A549 (cell line): ENCODE measurements around the gene IGSF1. TPM values are rescaled to one million over a fixed set of nuclear protein-coding genes. Genes with fewer than 3 reads are reported as not detected.

Source experiments
- ATAC-seq, 2 experiments: fragments of 200-7000 bp in 1 of 2; fragments of >200 bp in 1 of 2; cut with Nextera tagmentation in 1 of 2; cut with Tn5 transposase in 1 of 2; 3 replicates each; pipeline versions ENCODE4 v1.8.0 to v1.9.1; 2018 to 2020; ENCODE audit warnings: mild to moderate bottlenecking in 1 of 2, moderate library complexity in 1 of 2
- CTCF ChIA-PET: fragments of 300-600 bp; sonication (Branson Sonifier 250); formaldehyde crosslinking; extraction: SDS; loops from one replicate; lab custom pipeline; 2021; ENCODE audit warnings: antibody characterized with exemption, inconsistent platforms; lab: Yijun Ruan, JAX
- POLR2A ChIA-PET: fragments of 350-600 bp; formaldehyde crosslinking; extraction: SDS; loops from one replicate; lab custom pipeline; 2021; ENCODE audit warnings: antibody characterized with exemption, inconsistent platforms; lab: Yijun Ruan, JAX
- DNase-seq, 2 experiments: peaks; one replicate each; pipeline versions ENCODE4 v3.0.0 to v3.0.0-alpha.2; 2011 to 2016; ENCODE audit warnings: low read depth in 1 of 2, low spot score in 1 of 2
- FAIRE-seq: peaks from 2 replicates; lab custom pipeline; 2011; peaks lifted over from hg19 to GRCh38; lab: Jason Lieb, UNC
- H3K27ac ChIP-seq, 2 experiments: fragments of >200 bp; sonication (Bioruptor Twin); formaldehyde crosslinking; 3 replicates each; pipeline ENCODE4 v1.5.1; 2016 to 2017
- H3K4me1 ChIP-seq: fragments of >200 bp; sonication (Bioruptor Twin); formaldehyde crosslinking; 3 replicates; pipeline ENCODE4 v1.6.1; 2016
- H3K4me2 ChIP-seq: fragments of >200 bp; sonication (Bioruptor Twin); formaldehyde crosslinking; 3 replicates; pipeline ENCODE4 v1.6.1; 2016
- H3K4me3 ChIP-seq: fragments of >200 bp; sonication (Bioruptor Twin); formaldehyde crosslinking; 3 replicates; pipeline ENCODE4 v1.5.1; 2016
- H3K9me3 ChIP-seq: fragments of >200 bp; sonication (Bioruptor Twin); formaldehyde crosslinking; 3 replicates; pipeline ENCODE4 v1.6.1; 2016
- CBX2 ChIP-seq: fragments of 200-600 bp; sonication (generic); IDR thresholded peaks from 2 replicates; pipeline ENCODE4 v1.6.1; 2016; ENCODE audit warnings: low read depth, mild to moderate bottlenecking, borderline replicate concordance
- CBX8 ChIP-seq: fragments of 200-600 bp; sonication (generic); IDR thresholded peaks from 2 replicates; pipeline ENCODE4 v1.6.1; 2016
- CEBPB ChIP-seq, 2 experiments: fragments of >200 bp in 1 of 2; sonication (Bioruptor Twin) in 1 of 2; formaldehyde crosslinking in 1 of 2; IDR thresholded peaks; 2 replicates each; pipeline ENCODE4 v1.6.1; 2012 to 2016
- CHD2 ChIP-seq: fragments of 150-350 bp; IDR thresholded peaks from 2 replicates; pipeline ENCODE4 v1.6.1; 2014; ENCODE audit warnings: low read length; ENCODE audit not compliant: partially characterized antibody
- CTCF ChIP-seq: fragments of >200 bp; sonication (Bioruptor Twin); formaldehyde crosslinking; IDR thresholded peaks from 3 replicates; pipeline ENCODE4 v1.5.1; 2016
- EHF ChIP-seq: fragments of 250-450 bp; sonication (Bioruptor Pico); IDR thresholded peaks from 2 replicates; pipeline ENCODE4 v1.5.0; 2020; ENCODE audit warnings: mild to moderate bottlenecking
- EHMT2 ChIP-seq: fragments of 200-600 bp; sonication (generic); IDR thresholded peaks from 2 replicates; pipeline ENCODE4 v1.6.1; 2016; ENCODE audit warnings: antibody characterized with exemption, low read depth, mild to moderate bottlenecking, moderate library complexity
- ELK1 ChIP-seq: fragments of 150-350 bp; IDR thresholded peaks from 2 replicates; pipeline ENCODE4 v1.6.1; 2014; ENCODE audit warnings: low read depth, mild to moderate bottlenecking, low read length
- EP300 ChIP-seq, 2 experiments: fragments of >200 bp; sonication (Bioruptor Twin); formaldehyde crosslinking; IDR thresholded peaks; 2 replicates in 1 of 2; 3 replicates in 1 of 2; pipeline ENCODE4 v1.6.1; 2016 to 2017
- ESRRA ChIP-seq: fragments of 150-350 bp; IDR thresholded peaks from 2 replicates; pipeline ENCODE4 v1.6.1; 2014; ENCODE audit warnings: mild to moderate bottlenecking, low read length, borderline replicate concordance
- FOSL2 ChIP-seq, 2 experiments: fragments of 450-650 bp in 1 of 2; fragments of >200 bp in 1 of 2; sonication (Bioruptor Twin) in 1 of 2; formaldehyde crosslinking; IDR thresholded peaks; 2 replicates each; pipeline versions ENCODE4 v1.5.0 to v1.6.1; 2016 to 2020; ENCODE audit warnings: mild to moderate bottlenecking in 1 of 2, moderate library complexity in 1 of 2
- GATA3 ChIP-seq: IDR thresholded peaks from 2 replicates; pipeline ENCODE4 v1.6.1; 2012; ENCODE audit warnings: borderline replicate concordance
- HDAC2 ChIP-seq: fragments of 200-600 bp; sonication (generic); IDR thresholded peaks from 2 replicates; pipeline ENCODE4 v1.6.1; 2016
- HES2 ChIP-seq: fragments of >200 bp; sonication (Bioruptor Twin); formaldehyde crosslinking; IDR thresholded peaks from 2 replicates; pipeline ENCODE4 v1.6.1; 2016
- HOXA7 ChIP-seq: fragments of 250-450 bp; sonication (Bioruptor Pico); IDR thresholded peaks from 2 replicates; pipeline ENCODE4 v1.5.0; 2020; ENCODE audit warnings: mild to moderate bottlenecking, moderate library complexity
- JUN ChIP-seq, 2 experiments: fragments of >200 bp; sonication (Bioruptor Twin); formaldehyde crosslinking; IDR thresholded peaks; 2 replicates in 1 of 2; 3 replicates in 1 of 2; pipeline ENCODE4 v1.6.1; 2016 to 2017
- KDM1A ChIP-seq: fragments of 200-600 bp; sonication (generic); IDR thresholded peaks from 2 replicates; pipeline ENCODE4 v1.6.1; 2016; ENCODE audit warnings: low read depth, mild to moderate bottlenecking
- MAFK ChIP-seq: fragments of 450-650 bp; IDR thresholded peaks from 2 replicates; pipeline ENCODE4 v1.6.1; 2014; ENCODE audit not compliant: partially characterized antibody
- MAX ChIP-seq: IDR thresholded peaks from 2 replicates; pipeline ENCODE4 v1.6.1; 2012
- NFE2L2 ChIP-seq: fragments of 150-350 bp; conservative IDR thresholded peaks from 2 replicates; pipeline ENCODE4 v1.6.1; 2014; ENCODE audit warnings: low read length
- NR3C1 ChIP-seq: fragments of >200 bp; sonication (Bioruptor Twin); formaldehyde crosslinking; IDR thresholded peaks from 3 replicates; pipeline ENCODE4 v1.6.1; 2017
- POLR2AphosphoS2 ChIP-seq: conservative IDR thresholded peaks from 2 replicates; pipeline ENCODE4 v1.6.1; 2012; ENCODE audit warnings: low read length, improper control_type of control experiment, inconsistent platforms
- RARB ChIP-seq: fragments of 250-450 bp; sonication (Bioruptor Pico); IDR thresholded peaks from 2 replicates; pipeline ENCODE4 v1.8.0; 2021; ENCODE audit warnings: mild to moderate bottlenecking, moderate library complexity
- RCOR1 ChIP-seq: fragments of 150-350 bp; IDR thresholded peaks from 2 replicates; pipeline ENCODE4 v1.6.1; 2014; ENCODE audit warnings: antibody characterized with exemption, low read length, low read depth
- REST ChIP-seq: fragments of 200-600 bp; sonication (generic); IDR thresholded peaks from 2 replicates; pipeline ENCODE4 v1.6.1; 2016; ENCODE audit warnings: antibody characterized with exemption, mild to moderate bottlenecking, moderate library complexity
- SMC3 ChIP-seq: fragments of >200 bp; sonication (Bioruptor Twin); formaldehyde crosslinking; IDR thresholded peaks from 3 replicates; pipeline ENCODE4 v1.6.1; 2018; ENCODE audit warnings: inconsistent platforms
- TP53 ChIP-seq: fragments of 250-450 bp; sonication (Bioruptor Pico); IDR thresholded peaks from 2 replicates; pipeline ENCODE4 v1.5.0; 2021; ENCODE audit warnings: mild to moderate bottlenecking, moderate library complexity
- ZFP36 ChIP-seq: fragments of 450-650 bp; IDR thresholded peaks from 2 replicates; pipeline ENCODE4 v1.6.1; 2014; ENCODE audit warnings: borderline replicate concordance; ENCODE audit not compliant: partially characterized antibody
- WGBS: methylation state at CpG from one replicate; pipeline ENCODE4 v1.1.6; 2017; ENCODE audit errors: missing lambda C conversion rate; 5-methylcytosine and 5-hydroxymethylcytosine counted together
- polyA plus RNA-seq, 4 experiments: library from polyadenylated mRNA; depleted of rRNA in 3 of 4; stranded (reverse); fragments of >200 nt; fragmentation: RNase III in 1 of 4; extraction: RNeasy Plus Mini Kit Qiagen cat#74134 plus additional on column Dnase treatment in 1 of 4; gene quantifications; 2 replicates in 3 of 4; 3 replicates in 1 of 4; pipeline ENCODE4 v1.2.3, GENCODE V29; 2011 to 2017

IGSF1 gene
- polyA plus RNA-seq, 2 of the 4 experiments (the other 2 are of a cell fraction), result 0.50 to 1.9 TPM

- DNase-seq (no peak), ATAC-seq (no peak), FAIRE-seq (peak; percentile 74)
- H3K27ac ChIP-seq, result no peak overlapping the region
- POLR2A ChIA-PET, result no interaction called here
- H3K9me3 ChIP-seq, result no peaks in the 10 kb centered on the region
- no peak overlapping the region for H3K4me2 ChIP-seq
- H3K4me3 ChIP-seq, result no peak overlapping the region
- CTCF ChIA-PET, result interaction anchor here (1.1 to 1.3 kb wide), 2 partner anchors 8 to 9 kb away, joined by 3 to 5 read pairs; no protein-coding TSS in a partner anchor
- no peak for TF ChIP-seq MAFK
- TF ChIP-seq CTCF, result no peak
- TF ChIP-seq CHD2, result no peak
- TF ChIP-seq CBX8, result no peak
- TF ChIP-seq ESRRA, result no peak
- TF ChIP-seq ZFP36, result no peak
- TF ChIP-seq RARB, result no peak
- no peak for TF ChIP-seq FOSL2 (IDR thresholded peaks at IDR 0.05)
- TF ChIP-seq FOSL2 (CRISPR knock-in tag; IDR thresholded peaks at IDR 0.05), result no peak
- TF ChIP-seq EHMT2, result no peak
- TF ChIP-seq EHF (CRISPR knock-in tag), result no peak
- no peak for TF ChIP-seq EP300 (IDR thresholded peaks at IDR 0.05)
- no peak for TF ChIP-seq ELK1
- no peak for TF ChIP-seq POLR2AphosphoS2
- TF ChIP-seq HOXA7 (CRISPR knock-in tag), result no peak
- TF ChIP-seq, all 56 proteins: peak for 0
- 33% methylated on average over 3 of the region's 3 CpGs for WGBS
- H3K4me1 ChIP-seq, result no peaks in the 10 kb centered on the region
Measured at GRCh38 chrX:131271826-131272225, 17.3 kb downstream of the IGSF1 start.

GRCh38 chrX:131271274-131271673, 17.8 kb downstream of the IGSF1 start:
- POLR2A ChIA-PET, result no interaction called here
- Histone ChIP-seq H3K27ac (no peak overlapping the region), H3K4me2 (no peak overlapping the region), H3K9me3 (no peaks in the 10 kb centered on the region), H3K4me1 (no peaks in the 10 kb centered on the region), H3K4me3 (no peak overlapping the region)
- FAIRE-seq, result peak; percentile 23
- DNase-seq, result no peak
- CTCF ChIA-PET, result interaction anchor here (1.3 kb wide), 1 partner anchor 8 kb away, joined by 3 read pairs; no protein-coding TSS in a partner anchor
- no peak for TF ChIP-seq TP53 (CRISPR knock-in tag)
- no peak for TF ChIP-seq CTCF
- no peak for TF ChIP-seq REST
- TF ChIP-seq NFE2L2, result no peak
- TF ChIP-seq JUN (IDR thresholded peaks at IDR 0.05), result no peak
- TF ChIP-seq NR3C1, result no peak
- TF ChIP-seq HDAC2, result no peak
- TF ChIP-seq MAX, result no peak
- no peak for TF ChIP-seq EHF (CRISPR knock-in tag)
- no peak for TF ChIP-seq SMC3
- TF ChIP-seq MAFK, result no peak
- TF ChIP-seq POLR2AphosphoS2, result no peak
- no peak for TF ChIP-seq KDM1A
- no peak for TF ChIP-seq RARB
- no peak for TF ChIP-seq CBX2
- TF ChIP-seq RCOR1, result no peak
- TF ChIP-seq GATA3, result no peak
- no peak for TF ChIP-seq HES2
- no peak for TF ChIP-seq CEBPB (IDR thresholded peaks at IDR 0.05)
- ATAC-seq, result no peak
- 31% methylated on average over 3 of the region's 3 CpGs for WGBS
